Fibroblast of gingiva (primary cell): ENCODE measurements around the gene SRSF5.
A peak's percentile ranks its signal among the peaks of the same experiment; 100 is the strongest.
"Not testable (repeated sequence)": the region's sequence is repeated elsewhere in the genome, so short reads cannot be mapped to it uniquely, and the experiment has no call there.

Source experiments
- DNase-seq: peaks from one replicate; pipeline ENCODE4 v3.0.0-alpha.2; 2011; ENCODE audit warnings: low read depth

SRSF5 gene

DNA sequence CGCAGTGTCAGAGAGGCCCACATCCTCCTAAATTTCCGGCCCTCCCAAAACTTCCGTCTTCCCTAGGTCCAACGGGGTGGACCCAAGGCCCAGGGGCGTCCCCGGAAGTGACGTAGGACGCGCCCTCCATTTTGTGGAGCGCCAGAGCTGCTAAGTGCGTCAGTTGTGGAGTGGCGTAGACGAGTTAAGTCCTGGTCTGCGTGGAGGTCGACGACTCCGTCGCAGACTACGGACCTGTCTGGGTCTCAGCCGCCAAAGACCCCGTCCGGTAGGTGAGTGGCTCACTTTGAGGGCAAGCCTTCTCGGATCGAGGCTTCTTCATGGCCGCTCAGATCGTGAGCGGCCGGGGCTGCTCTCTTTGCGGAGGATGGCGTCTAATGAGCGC is at the start of gene SRSF5:
SRSF5 (plus strand) TSS at position 159 of the 385 bp plus-strand sequence. CDS start 1,015 bp downstream, outside the sequence.
- DNase-seq: peak; percentile 98

DNA sequence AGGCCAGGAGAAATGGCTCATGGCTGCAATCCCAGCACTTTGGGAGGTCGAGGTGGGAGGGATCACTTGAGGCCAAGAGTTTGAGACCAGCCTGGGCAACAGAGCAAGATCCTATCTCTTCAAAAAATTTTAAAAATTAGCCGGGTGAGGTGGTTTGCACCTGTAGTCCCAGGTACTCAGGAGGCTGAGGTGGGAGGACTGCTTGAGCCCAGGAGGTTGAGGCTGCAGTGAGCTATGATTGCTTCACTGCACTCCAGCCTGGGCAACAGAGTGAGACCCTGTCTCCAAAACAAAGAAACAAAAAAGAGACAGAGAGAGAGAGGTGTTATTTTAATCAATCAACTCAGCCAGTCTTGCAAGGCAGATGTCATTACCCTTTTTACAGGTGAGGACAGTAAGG is 48.3 kb upstream of the SRSF5 start:
- not testable (repeated sequence) for DNase-seq

- DNase-seq: peak; percentile 89
Observed at GRCh38 chr14:69719501-69719951, 47.4 kb upstream of the SRSF5 start.

DNA sequence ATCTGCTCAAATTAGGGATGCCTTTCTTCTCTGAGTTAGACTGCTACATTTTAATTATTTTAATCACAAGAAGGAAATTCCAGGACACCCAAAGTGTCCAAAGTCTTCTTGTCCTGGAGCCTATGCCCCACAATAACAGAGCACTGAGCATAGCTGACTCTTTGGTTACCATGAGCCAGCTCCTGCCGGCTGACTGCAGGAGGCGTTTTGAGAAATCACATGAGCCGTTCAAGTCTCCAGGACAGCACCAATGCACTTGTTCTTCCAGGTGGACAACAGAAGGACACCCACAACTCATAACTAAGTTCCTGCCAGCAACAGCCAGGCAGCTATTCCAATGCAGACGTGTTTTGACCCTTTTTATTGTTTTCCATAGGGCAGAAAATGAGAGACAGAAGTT is 46.0 kb upstream of the SRSF5 start:
- no peak for DNase-seq

DNA sequence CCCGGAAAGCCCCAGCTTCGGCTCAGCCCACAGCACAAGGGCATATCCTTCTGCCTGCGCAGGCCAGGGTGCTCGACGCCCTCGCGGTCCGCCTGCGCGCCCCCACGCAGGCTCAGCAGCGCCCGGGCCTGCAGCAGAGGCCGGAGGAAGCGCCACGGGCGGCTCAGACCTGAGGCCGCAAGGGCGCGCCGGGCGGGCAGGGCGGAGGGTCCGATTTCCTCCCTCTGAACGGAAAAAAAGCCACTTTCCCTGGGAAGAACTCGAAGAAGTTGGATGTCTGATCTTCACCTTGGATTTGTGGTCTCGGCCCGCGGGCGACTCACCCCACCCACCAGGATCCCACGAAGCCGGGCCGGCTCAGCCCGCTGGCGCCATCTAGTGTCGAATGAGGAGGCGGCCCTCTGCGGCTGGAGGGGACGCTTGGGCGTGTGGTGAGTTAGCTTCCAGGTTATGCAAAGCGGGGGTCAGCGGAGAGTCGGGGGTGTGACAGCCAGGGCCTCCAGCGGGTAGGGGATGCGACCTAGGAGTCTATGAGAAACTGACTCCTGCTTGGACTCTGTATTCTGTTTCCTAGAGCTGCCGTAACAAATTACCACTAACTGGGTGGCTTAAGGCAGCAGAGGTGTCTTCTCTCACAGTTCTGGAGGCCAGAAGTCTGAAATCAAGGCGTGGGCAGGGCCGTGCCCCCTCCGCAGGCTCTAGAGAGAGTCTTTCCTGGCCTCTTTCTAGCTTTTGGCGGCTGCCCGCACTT is 40.0 kb upstream of the SRSF5 start:
- DNase-seq: peak; percentile 54

DNA sequence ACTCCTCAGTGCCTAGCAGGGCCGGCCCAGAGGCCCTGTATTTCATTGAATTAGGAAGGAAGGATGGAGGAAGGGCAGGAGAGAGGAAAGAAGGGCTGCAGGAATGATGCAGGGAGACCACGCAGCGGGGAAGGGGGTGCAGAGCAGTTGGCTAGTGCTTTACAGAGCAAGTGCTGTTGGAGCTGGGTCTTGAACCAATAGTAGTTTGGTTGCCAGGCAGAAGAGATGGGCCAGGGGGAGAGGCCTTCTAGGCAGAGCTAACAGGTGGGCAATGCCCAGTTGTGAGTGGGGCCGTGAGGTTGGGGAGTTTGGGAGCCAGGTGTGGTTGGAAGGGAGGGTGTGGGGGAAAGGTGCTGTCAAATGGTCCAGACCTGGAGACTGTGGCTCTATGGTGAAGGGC is 39.1 kb upstream of the SRSF5 start:
- no peak for DNase-seq

GRCh38 chr14:69731919-69732598 is 34.9 kb upstream of the SRSF5 start:
- not testable (repeated sequence) for DNase-seq

DNA sequence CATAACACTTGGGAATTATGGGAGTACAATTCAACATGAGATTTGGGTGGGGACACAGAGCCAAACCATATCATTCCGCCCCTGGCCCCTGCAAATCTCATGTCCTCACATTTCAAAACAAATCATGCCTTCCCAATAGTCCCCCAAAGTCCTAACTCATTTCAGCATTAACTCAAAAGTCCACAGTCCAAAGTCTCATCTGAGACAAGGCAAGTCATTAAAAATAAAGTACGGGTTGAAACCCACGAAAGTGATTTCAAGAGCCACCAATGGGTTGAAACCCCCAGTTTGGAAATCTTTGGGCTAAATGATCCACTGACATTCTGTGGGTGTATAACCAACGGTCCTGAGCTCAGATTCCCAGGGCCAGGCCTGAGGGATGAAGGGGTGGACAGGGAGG is 30.5 kb upstream of the SRSF5 start:
- DNase-seq: not testable (repeated sequence)

GRCh38 chr14:69741055-69741454 is 25.9 kb upstream of the SRSF5 start:
- DNase-seq: no peak

DNA sequence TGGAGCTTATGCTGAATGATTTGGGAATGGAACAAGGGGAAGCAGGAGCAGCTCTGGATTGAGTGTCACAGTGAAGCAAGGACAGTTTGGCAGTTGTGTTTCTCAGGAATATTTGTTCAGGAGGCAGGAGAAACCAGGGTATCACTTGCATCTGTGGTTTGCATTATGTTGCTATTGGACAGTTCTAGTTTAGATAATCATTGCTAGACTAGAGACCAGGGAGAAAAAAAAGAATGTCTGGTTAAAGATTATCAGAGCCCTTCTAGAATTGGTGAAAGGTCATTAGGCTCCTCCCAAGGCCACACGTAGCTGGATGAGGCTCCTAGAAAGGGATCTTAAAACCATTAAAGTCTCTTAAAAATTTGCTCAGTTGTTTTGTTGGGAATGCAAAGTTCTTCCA is 17.0 kb upstream of the SRSF5 start:
- DNase-seq: no peak

GRCh38 chr14:69750495-69750894 is 16.4 kb upstream of the SRSF5 start:
- no peak for DNase-seq

- DNase-seq: no peak
Observed at GRCh38 chr14:69752773-69753172, 14.2 kb upstream of the SRSF5 start.

DNA sequence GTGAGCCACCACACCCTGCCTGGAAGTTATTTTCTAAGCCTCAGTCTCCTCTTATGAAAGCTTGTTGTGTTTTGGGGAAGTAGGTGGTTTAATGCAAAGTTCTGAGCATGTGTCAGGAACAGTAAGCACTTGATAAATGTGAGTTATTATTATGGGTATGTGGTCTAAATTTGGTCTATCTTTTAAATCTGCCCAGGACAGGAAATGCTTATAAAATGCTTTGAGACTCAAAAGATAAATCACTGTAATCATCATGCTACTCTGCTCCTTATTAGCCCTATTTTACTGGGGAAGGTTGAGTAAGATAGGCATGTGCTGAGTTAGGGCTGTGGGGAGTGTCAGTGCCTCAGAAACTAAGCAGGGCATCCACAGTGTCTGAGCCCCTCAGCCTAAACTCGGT is 13.1 kb upstream of the SRSF5 start:
- DNase-seq: no peak

GRCh38 chr14:69754487-69754886 is 12.5 kb upstream of the SRSF5 start:
- no peak for DNase-seq

GRCh38 chr14:69755296-69755695 is 11.6 kb upstream of the SRSF5 start:
- DNase-seq: no peak

GRCh38 chr14:69755784-69756183 is 11.2 kb upstream of the SRSF5 start:
- no peak for DNase-seq

DNA sequence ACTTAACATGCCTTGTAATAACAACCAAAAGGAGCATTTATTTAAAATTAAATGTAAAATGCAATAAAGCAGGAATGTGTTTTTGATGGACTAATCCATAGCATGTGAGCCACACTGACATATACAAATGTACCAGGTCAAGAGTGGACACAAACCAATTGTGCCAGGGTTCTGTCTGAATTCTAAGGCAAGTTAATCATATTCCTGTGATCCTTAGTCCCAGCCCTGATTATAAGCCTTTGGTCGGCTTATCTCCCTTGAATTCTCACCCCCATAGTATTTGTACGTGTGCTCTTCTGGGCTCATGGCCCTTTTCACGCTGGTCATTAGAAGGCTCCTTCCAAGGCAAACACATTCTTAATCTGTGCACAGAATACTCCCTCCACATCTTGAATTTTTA is 10.6 kb upstream of the SRSF5 start:
- DNase-seq: no peak

DNA sequence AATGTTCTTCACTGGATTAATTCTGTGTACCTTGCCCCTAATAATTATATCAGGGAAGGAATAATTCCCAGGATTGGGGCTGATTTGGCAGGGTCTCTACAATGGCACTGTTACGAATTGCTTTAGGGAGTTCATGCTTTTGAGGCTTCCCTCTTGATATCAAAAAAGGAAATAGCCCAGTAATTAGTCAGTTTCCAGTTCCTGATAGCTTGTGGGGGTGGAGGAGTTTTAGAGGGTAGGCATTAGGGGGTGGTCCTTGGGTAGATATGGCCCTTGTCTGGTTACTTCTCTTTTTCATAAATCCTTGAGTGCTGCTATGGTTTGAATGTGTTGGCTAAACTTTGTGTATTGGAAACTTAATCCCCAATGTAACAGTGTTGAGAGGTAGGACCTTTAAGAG is 6.1 kb upstream of the SRSF5 start:
- DNase-seq: no peak

- DNase-seq: no peak
Observed at GRCh38 chr14:69763761-69764510, 3.0 kb upstream of the SRSF5 start.

DNA sequence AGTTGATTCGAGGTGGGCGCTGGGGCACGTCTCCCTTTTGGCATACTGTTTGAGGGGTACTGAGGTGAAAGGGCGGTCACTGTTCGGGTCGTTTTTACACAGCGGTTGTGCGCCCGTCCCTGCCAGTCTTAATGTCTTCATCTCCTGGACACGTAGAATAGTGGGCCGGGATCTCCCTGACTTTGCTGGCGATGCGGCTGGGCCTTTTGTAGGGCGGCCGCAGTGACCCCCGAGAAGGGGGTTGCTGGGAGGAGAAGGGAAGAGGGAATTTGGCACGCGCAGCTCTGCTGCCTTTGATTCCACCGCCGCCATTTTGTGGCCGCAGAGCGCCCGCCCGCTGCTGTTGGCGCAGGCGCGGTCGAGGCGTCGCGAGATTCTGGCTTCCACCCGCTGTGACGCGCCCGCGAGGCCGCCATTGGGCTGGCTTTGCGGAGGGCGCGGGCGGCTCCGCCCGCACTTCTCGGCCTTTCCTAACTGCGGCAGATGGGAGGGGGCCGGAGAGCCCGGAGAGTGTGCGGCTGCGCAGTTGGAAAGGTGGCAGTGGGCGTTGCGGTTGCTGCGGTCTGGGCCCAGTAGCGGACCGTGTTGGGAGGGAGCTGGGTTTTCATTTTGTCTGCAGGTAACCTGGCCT is 542 bp downstream of the SRSF5 start:
- peak; percentile 91 for DNase-seq

DNA sequence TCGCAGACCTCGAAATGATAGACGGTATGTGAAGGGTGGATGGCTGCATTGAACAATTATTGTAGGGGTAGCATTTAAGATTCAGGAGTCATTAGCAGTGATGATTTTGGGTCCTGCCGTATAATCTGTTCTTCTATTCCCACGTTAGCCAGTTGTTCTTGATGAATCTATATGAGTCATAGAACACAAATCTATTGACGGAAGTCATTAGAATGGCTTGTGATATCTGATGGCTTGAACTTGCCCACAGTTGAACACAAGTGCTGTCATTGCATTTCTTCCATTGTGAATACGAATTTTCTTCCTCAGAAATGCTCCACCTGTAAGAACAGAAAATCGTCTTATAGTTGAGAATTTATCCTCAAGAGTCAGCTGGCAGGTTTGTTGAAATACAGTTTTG is 1.9 kb downstream of the SRSF5 start:
- no peak for DNase-seq

GRCh38 chr14:69769623-69770022 is 2.7 kb downstream of the SRSF5 start:
- DNase-seq: no peak
